ENCODE measurements around the gene CTSD. TPM values are rescaled to one million over a fixed set of nuclear protein-coding genes. Genes with fewer than 3 reads are reported as not detected.

Gene CTSD
- total RNA-seq, 3 donors from 2014 or later = 244 to 694 (median 667) TPM

DNA sequence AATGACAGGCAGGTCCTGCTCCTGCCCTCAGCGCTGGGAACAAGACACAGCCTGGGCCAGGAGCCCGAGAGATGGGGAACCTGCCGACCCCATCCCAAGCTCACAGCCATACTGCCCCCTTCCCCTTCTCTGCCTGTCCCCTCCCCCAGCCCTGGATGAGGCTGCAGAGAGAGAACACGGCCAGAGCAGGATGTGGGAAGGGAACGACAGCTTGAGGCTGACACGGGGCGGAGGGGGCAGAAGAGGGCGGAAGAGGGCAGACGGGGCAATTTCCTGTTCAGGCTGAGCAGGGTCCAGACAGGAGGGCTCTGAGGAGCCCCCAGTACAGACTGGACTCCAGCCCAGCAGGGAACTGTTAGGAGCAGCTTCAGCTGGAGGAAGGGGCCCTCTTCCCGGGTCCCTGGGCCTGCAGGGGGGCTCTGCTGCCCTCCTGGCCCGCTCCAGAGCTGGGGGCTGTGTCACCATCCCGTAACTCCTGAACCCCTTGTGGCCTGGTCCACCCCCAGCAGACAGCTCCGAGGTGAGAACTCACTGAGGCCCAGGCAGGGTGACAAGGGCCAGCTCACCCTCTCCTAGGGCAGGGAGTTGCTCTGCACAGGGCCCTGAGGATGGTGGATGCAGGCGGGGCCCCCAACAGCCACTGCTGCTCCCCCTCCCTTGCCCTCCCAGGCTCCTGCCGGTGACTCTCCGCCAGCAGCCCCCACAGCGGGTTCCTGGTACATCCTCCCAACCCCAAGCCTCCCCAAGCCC is 5.7 kb downstream of the CTSD start:
- Histone ChIP-seq H3K27ac (peak overlapping the region in 1 of 2 donors; percentile 88), H3K4me3 (peak overlapping the region in 1 of 3 donors; percentile 15)

GRCh38 chr11:1756791-1757771 is 6.6 kb downstream of the CTSD start:
- no peak for DNase-seq (ENCODE audit: low spot score in 2 of 2)
- intact Hi-C loops (cut with DNase I; ENCODE audit: low total_unique reads) = no loop called here
- H3K27ac ChIP-seq = no peak overlapping the region
- TF ChIP-seq POLR2AphosphoS5 (IDR thresholded peaks at IDR 0.05) (no peak), POLR2A (IDR thresholded peaks at IDR 0.05) (no peak)
- TF ChIP-seq, protein P1, sequence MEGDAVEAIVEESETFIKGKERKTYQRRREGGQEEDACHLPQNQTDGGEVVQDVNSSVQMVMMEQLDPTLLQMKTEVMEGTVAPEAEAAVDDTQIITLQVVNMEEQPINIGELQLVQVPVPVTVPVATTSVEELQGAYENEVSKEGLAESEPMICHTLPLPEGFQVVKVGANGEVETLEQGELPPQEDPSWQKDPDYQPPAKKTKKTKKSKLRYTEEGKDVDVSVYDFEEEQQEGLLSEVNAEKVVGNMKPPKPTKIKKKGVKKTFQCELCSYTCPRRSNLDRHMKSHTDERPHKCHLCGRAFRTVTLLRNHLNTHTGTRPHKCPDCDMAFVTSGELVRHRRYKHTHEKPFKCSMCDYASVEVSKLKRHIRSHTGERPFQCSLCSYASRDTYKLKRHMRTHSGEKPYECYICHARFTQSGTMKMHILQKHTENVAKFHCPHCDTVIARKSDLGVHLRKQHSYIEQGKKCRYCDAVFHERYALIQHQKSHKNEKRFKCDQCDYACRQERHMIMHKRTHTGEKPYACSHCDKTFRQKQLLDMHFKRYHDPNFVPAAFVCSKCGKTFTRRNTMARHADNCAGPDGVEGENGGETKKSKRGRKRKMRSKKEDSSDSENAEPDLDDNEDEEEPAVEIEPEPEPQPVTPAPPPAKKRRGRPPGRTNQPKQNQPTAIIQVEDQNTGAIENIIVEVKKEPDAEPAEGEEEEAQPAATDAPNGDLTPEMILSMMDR (IDR thresholded peaks at IDR 0.05) = no peak
- H3K36me3 ChIP-seq = no peaks in the 10 kb centered on the region
- H3K4me3 ChIP-seq = no peak overlapping the region
- H3K4me1 ChIP-seq = peaks cover 3 to 19% of the 10 kb centered on the region in 2 donors
- H3K27me3 ChIP-seq = no peaks in the 10 kb centered on the region
- no peaks in the 10 kb centered on the region for H3K9me3 ChIP-seq

More for the DNA sequence above, 5.7 kb downstream of the CTSD start:
- Histone ChIP-seq H3K27me3 (no peaks in the 10 kb centered on the region), H3K36me3 (no peaks in the 10 kb centered on the region), H3K9me3 (no peaks in the 10 kb centered on the region), H3K4me1 (peaks cover 3 to 22% of the 10 kb centered on the region in 2 donors)
- intact Hi-C loops (cut with DNase I; ENCODE audit: low total_unique reads) = no loop called here
- TF ChIP-seq POLR2AphosphoS5 (IDR thresholded peaks at IDR 0.05) (no peak), POLR2A (IDR thresholded peaks at IDR 0.05) (no peak)
- TF ChIP-seq, protein P1 (IDR thresholded peaks at IDR 0.05) = no peak
- DNase-seq (ENCODE audit: low spot score in 2 of 2) = no peak

DNA sequence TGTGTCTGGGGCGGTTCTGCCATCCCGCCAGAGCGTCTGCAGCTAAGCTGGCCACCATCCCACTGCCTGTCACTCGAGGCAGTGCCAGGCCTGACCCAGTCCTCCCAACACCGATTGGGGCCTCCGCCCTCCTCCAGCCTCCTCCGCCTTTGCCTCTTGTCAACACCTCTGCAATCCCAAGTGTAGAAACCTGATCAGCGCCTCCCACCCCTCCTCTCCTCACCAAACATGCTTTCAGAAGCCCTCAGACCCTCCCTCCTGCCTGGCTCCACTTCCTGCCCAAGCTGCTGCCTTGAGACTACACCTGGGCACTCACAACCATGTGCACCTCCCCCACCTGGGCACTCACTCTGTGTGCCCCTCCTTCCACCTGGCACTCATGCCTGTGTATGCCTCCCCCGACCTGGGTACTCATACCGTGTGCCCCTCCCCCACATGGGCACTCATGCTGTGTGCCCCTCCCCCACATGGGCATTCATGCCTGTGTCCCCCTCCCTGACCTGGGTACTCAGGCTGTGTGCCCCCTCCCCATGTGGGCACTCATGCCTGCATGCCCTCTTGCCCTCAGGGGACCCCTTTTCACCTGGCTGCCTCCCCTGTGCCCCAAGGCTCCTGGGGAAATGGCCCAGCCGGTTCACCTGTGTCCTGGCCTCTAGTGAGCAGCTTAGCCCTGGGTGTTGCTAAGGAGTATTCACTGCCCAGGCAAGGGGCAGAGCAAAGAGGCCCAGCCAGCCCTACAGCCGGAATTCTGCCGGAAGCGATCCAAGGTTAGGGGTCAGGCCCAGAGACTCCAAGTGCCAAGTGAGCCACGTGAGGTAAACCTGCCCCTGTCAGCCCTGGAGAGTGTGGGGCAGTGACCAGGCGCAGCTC is 7.8 kb downstream of the CTSD start:
- H3K9me3 ChIP-seq = no peaks in the 10 kb centered on the region
- peak overlapping the region in 1 of 2 donors; percentile 25 for H3K27ac ChIP-seq
- peaks cover 0 to 11% of the 10 kb centered on the region in 2 donors for H3K4me1 ChIP-seq
- no peaks in the 10 kb centered on the region for H3K27me3 ChIP-seq
- TF ChIP-seq, protein P1 (IDR thresholded peaks at IDR 0.05) = no peak
- TF ChIP-seq POLR2A (IDR thresholded peaks at IDR 0.05) (no peak), POLR2AphosphoS5 (IDR thresholded peaks at IDR 0.05) (no peak)
- intact Hi-C loops (cut with DNase I; ENCODE audit: low total_unique reads) = no loop called here
- H3K4me3 ChIP-seq = no peak overlapping the region
- DNase-seq (ENCODE audit: low spot score in 2 of 2) = no peak
- no peaks in the 10 kb centered on the region for H3K36me3 ChIP-seq

- peaks cover 0 to 5% of the 10 kb centered on the region in 2 donors for H3K4me1 ChIP-seq
- intact Hi-C loops (cut with DNase I; ENCODE audit: low total_unique reads) = no loop called here
- no peaks in the 10 kb centered on the region for H3K27me3 ChIP-seq
- H3K36me3 ChIP-seq = no peaks in the 10 kb centered on the region
- TF ChIP-seq POLR2A (IDR thresholded peaks at IDR 0.05) (no peak), POLR2AphosphoS5 (IDR thresholded peaks at IDR 0.05) (no peak)
- TF ChIP-seq, protein P1 (IDR thresholded peaks at IDR 0.05) = no peak
- no peaks in the 10 kb centered on the region for H3K9me3 ChIP-seq
- DNase-seq (ENCODE audit: low spot score in 2 of 2) = no peak
- no peak overlapping the region for H3K4me3 ChIP-seq
- H3K27ac ChIP-seq = no peak overlapping the region
Observed at GRCh38 chr11:1755344-1755691, 8.4 kb downstream of the CTSD start.

Measured in breast epithelium (tissue), 4 donors.